Superior temporal gyrus (tissue), 1 donor: ENCODE data around the gene LKAAEAR1.

Experiments used
- DNase-seq: peaks from one replicate; pipeline ENCODE4 v3.0.0-alpha.2; 2016; ENCODE audit errors: extremely low spot score

LKAAEAR1 gene

GRCh38 chr20:64111841-64112641, 27.8 kb upstream of the LKAAEAR1 start:
- DNase-seq: peak; percentile 4

- DNase-seq: peak; percentile 1
Observed at GRCh38 chr20:64110411-64111068, 26.3 kb upstream of the LKAAEAR1 start.

GRCh38 chr20:64109831-64110391, 25.7 kb upstream of the LKAAEAR1 start:
- DNase-seq: peak; percentile 21

GRCh38 chr20:64108731-64109681, 24.8 kb upstream of the LKAAEAR1 start:
- DNase-seq: peak; percentile 0

- peak; percentile 24 for DNase-seq
Observed at GRCh38 chr20:64107736-64108457, 23.7 kb upstream of the LKAAEAR1 start.

- peak; percentile 11 for DNase-seq
Observed at GRCh38 chr20:64106981-64107735, 23.0 kb upstream of the LKAAEAR1 start, which contains the start of gene NPBWR2. Gene NPBWR2 (minus strand): TSS chr20:64107565. CDS start chr20:64106831, 734 bp downstream.

- DNase-seq: peak; percentile 0
Observed at GRCh38 chr20:64106435-64106961, 22.3 kb upstream of the LKAAEAR1 start.

- peak; percentile 0 for DNase-seq
Observed at GRCh38 chr20:64105846-64106434, 21.7 kb upstream of the LKAAEAR1 start.

GRCh38 chr20:64104667-64105451, 20.7 kb upstream of the LKAAEAR1 start:
- DNase-seq: peak; percentile 0

GRCh38 chr20:64103871-64104666, 19.9 kb upstream of the LKAAEAR1 start:
- DNase-seq: peak; percentile 0

GRCh38 chr20:64102647-64103354, 18.6 kb upstream of the LKAAEAR1 start:
- DNase-seq: peak; percentile 35

GRCh38 chr20:64101731-64102621, 17.8 kb upstream of the LKAAEAR1 start:
- no peak for DNase-seq

- DNase-seq: no peak
Observed at GRCh38 chr20:64100946-64101688, 16.9 kb upstream of the LKAAEAR1 start.

GRCh38 chr20:64100566-64100888, 16.3 kb upstream of the LKAAEAR1 start:
- no peak for DNase-seq

GRCh38 chr20:64099880-64100565, 15.8 kb upstream of the LKAAEAR1 start:
- DNase-seq: no peak
